Uterine smooth muscle cell (primary cell): ENCODE results near the gene SULT6B1. TPM values are rescaled to one million over a fixed set of nuclear protein-coding genes. Genes with fewer than 3 reads are reported as not detected.

ENCODE experiments used
- total RNA-seq: library from RNA; depleted of rRNA; stranded (reverse); fragments of >200 nt; gene quantifications from 2 replicates; pipeline ENCODE4 v1.2.3, GENCODE V29; 2014

SULT6B1 gene
- not detected in 2 replicates for total RNA-seq

GRCh38 chr2:37188570-37188969 is at the start of gene SULT6B1:
TSS of gene SULT6B1 (minus strand) at chr2:37188670. CDS start at chr2:37188640, 30 bp downstream.

GRCh38 chr2:37231241-37232130 is 43.0 kb upstream of the SULT6B1 start, which contains the start of the genes CEBPZ and NDUFAF7:
TSS of gene CEBPZ (minus strand) at chr2:37231596. CDS start at chr2:37231567, 29 bp downstream.
TSS of gene NDUFAF7 (plus strand) at chr2:37231658. CDS start at chr2:37231706, 48 bp downstream.

GRCh38 chr2:37196320-37197195 is 8.1 kb upstream of the SULT6B1 start, which contains the start of gene CEBPZOS:
TSS of gene CEBPZOS (plus strand) at chr2:37196496. CDS start at chr2:37199705, 3,209 bp downstream.

GRCh38 chr2:37156857-37157714 is 31.4 kb downstream of the SULT6B1 start, which contains the start of gene EIF2AK2:
TSS of gene EIF2AK2 (minus strand) at chr2:37156980. CDS start at chr2:37147806, 9,174 bp downstream.

Other genes starting within 250 kb of the SULT6B1 start
- 17.4 and 17.7 TPM in 2 replicates for gene STRN, start 222.1 kb downstream of the SULT6B1 start, total RNA-seq
- 24.1 and 26.8 TPM in 2 replicates for gene HEATR5B, start 104.3 kb downstream of the SULT6B1 start, total RNA-seq
- gene GPATCH11, start 104.2 kb downstream of the SULT6B1 start, total RNA-seq = 7.6 and 12.9 TPM in 2 replicates
- gene EIF2AK2, start 31.7 kb downstream of the SULT6B1 start, total RNA-seq = 45.1 and 51.0 TPM in 2 replicates
- 15.6 and 17.9 TPM in 2 replicates for gene CEBPZOS, start 7.8 kb upstream of the SULT6B1 start, total RNA-seq
- 59.6 and 81.5 TPM in 2 replicates for gene CEBPZ, start 42.9 kb upstream of the SULT6B1 start, total RNA-seq
- 20.4 and 20.7 TPM in 2 replicates for gene NDUFAF7, start 43.0 kb upstream of the SULT6B1 start, total RNA-seq
- gene PRKD3, start 136.2 kb upstream of the SULT6B1 start, total RNA-seq = 72.6 and 80.0 TPM in 2 replicates
- gene QPCT, start 156.0 kb upstream of the SULT6B1 start, total RNA-seq = 30.5 and 43.6 TPM in 2 replicates